ENCODE data around the gene POLE.

DNA sequence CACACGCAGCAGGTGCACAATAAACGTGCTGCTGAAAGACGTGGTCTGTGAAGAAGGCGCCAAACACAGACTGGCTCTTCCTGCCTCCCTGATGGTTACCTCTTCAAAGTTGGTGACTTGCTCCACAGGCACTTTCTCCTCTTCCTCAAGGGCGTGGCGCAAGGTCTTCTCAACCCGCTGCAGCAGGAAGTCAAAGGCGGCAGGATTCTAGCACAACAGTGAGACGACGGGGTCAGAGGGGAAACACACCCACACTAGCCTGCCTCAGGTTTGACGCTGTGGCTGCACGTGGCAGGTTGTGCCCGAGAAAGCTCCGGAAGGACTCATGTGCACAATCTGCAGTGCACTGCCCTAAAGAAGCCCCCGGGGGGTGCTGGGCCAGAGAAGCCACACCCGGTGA, 15.0 kb downstream of the POLE start:
- TF ChIP-seq REST (IDR thresholded peaks at IDR 0.05; ENCODE audit: low read depth) (no peak), FOXM1 (IDR thresholded peaks at IDR 0.05; ENCODE audit: borderline replicate concordance, low read depth) (no peak), CEBPB (IDR thresholded peaks at IDR 0.05) (no peak), YY1 (IDR thresholded peaks at IDR 0.05; ENCODE audit: low read depth) (no peak), TEAD4 (IDR thresholded peaks at IDR 0.05) (no peak), RAD21 (IDR thresholded peaks at IDR 0.05; ENCODE audit: low read depth) (no peak), TCF12 (IDR thresholded peaks at IDR 0.05; ENCODE audit: low read depth) (no peak)

Data from Ishikawa (cell line).